ENCODE measurements around the gene YTHDC1.

The YTHDC1 gene

GRCh38 chr4:68349649-68350360, at the start of gene YTHDC1:
Gene YTHDC1, minus strand, starts transcription at chr4:68350090. Its CDS starts 337 bp downstream, at chr4:68349753.
- H3K4me3 ChIP-seq (ENCODE audit: severe bottlenecking): peak within 1 kb of the TSS; percentile 94

GRCh38 chr4:68399306-68399705, 49.4 kb upstream of the YTHDC1 start:
- ATAC-seq (ENCODE audit: low read depth) (no peak), DNase-seq (ENCODE audit: low spot score) (no peak)
- TF ChIP-seq, protein P1, sequence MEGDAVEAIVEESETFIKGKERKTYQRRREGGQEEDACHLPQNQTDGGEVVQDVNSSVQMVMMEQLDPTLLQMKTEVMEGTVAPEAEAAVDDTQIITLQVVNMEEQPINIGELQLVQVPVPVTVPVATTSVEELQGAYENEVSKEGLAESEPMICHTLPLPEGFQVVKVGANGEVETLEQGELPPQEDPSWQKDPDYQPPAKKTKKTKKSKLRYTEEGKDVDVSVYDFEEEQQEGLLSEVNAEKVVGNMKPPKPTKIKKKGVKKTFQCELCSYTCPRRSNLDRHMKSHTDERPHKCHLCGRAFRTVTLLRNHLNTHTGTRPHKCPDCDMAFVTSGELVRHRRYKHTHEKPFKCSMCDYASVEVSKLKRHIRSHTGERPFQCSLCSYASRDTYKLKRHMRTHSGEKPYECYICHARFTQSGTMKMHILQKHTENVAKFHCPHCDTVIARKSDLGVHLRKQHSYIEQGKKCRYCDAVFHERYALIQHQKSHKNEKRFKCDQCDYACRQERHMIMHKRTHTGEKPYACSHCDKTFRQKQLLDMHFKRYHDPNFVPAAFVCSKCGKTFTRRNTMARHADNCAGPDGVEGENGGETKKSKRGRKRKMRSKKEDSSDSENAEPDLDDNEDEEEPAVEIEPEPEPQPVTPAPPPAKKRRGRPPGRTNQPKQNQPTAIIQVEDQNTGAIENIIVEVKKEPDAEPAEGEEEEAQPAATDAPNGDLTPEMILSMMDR (IDR thresholded peaks at IDR 0.05; ENCODE audit: poor library complexity, severe bottlenecking): no peak
- H3K4me3 ChIP-seq (ENCODE audit: severe bottlenecking): no peak overlapping the region
- H3K4me1 ChIP-seq (ENCODE audit: insufficient read depth, poor library complexity, severe bottlenecking): no peaks in the 10 kb centered on the region
- H3K27ac ChIP-seq (ENCODE audit: poor library complexity, severe bottlenecking): no peak overlapping the region
- no peaks in the 10 kb centered on the region for H3K9me3 ChIP-seq (ENCODE audit: severe bottlenecking)
- no peaks in the 10 kb centered on the region for H3K27me3 ChIP-seq (ENCODE audit: insufficient read depth, poor library complexity, severe bottlenecking)
- H3K36me3 ChIP-seq (ENCODE audit: low read depth): no peaks in the 10 kb centered on the region

More at GRCh38 chr4:68349649-68350360, at the start of gene YTHDC1:
- Histone ChIP-seq H3K27ac (ENCODE audit: poor library complexity, severe bottlenecking) (peak within 1 kb of the TSS; percentile 83), H3K27me3 (ENCODE audit: insufficient read depth, poor library complexity, severe bottlenecking) (no peaks in the 10 kb centered on the region), H3K4me1 (ENCODE audit: insufficient read depth, poor library complexity, severe bottlenecking) (peaks cover 30% of the 10 kb centered on the region), H3K9me3 (ENCODE audit: severe bottlenecking) (no peaks in the 10 kb centered on the region), H3K36me3 (ENCODE audit: low read depth) (peaks cover 42% of the 10 kb centered on the region)
- ATAC-seq (ENCODE audit: low read depth) (peak; percentile 86), DNase-seq (ENCODE audit: low spot score) (peak; percentile 95)
- TF ChIP-seq, protein P1 (IDR thresholded peaks at IDR 0.05; ENCODE audit: poor library complexity, severe bottlenecking): no peak

DNA sequence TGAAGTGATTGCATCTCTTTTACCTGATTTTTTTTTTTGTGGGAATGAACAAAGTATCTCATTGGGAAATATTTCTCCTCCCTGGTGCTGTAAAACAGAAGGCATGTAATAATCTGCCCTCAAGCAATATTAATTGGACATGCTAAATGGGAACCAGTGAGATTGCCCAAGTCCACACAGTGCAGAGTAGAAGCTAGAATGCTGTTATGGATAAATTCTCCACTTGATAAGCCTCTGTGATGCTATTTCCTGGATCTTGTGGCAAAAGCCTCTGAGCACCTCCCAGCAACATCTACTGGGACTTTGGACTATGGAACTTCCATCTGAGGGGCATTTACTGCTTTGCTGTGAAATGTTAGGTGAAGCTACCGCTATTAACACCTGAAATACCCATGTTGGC, 46.9 kb upstream of the YTHDC1 start:
- DNase-seq (ENCODE audit: low spot score) (no peak), ATAC-seq (ENCODE audit: low read depth) (no peak)
- H3K27ac ChIP-seq (ENCODE audit: poor library complexity, severe bottlenecking): no peak overlapping the region
- TF ChIP-seq, protein P1 (IDR thresholded peaks at IDR 0.05; ENCODE audit: poor library complexity, severe bottlenecking): no peak
- no peaks in the 10 kb centered on the region for H3K36me3 ChIP-seq (ENCODE audit: low read depth)
- no peaks in the 10 kb centered on the region for H3K4me1 ChIP-seq (ENCODE audit: insufficient read depth, poor library complexity, severe bottlenecking)
- no peak overlapping the region for H3K4me3 ChIP-seq (ENCODE audit: severe bottlenecking)
- no peaks in the 10 kb centered on the region for H3K9me3 ChIP-seq (ENCODE audit: severe bottlenecking)
- no peaks in the 10 kb centered on the region for H3K27me3 ChIP-seq (ENCODE audit: insufficient read depth, poor library complexity, severe bottlenecking)

DNA sequence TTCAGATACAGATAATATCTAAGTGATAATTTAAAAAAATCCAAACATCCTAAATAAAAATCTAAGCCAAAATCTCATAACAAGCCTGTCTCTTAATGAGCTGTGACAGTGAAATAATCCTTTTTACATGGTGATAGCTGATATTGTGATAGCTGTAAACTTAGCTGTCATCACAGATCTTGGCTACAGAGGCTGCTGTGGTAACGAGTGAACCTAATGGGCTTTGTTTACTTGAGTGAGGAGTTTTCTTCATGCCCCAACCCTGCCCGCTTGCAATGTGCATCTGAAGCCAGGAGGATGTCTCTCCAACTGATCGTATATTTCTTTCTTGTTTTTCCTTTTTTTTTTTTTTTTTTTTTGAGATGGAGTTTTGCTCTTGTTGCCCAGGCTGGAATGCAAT, 41.5 kb upstream of the YTHDC1 start:
- Histone ChIP-seq H3K9me3 (ENCODE audit: severe bottlenecking) (no peaks in the 10 kb centered on the region), H3K4me3 (ENCODE audit: severe bottlenecking) (no peak overlapping the region), H3K36me3 (ENCODE audit: low read depth) (no peaks in the 10 kb centered on the region), H3K4me1 (ENCODE audit: insufficient read depth, poor library complexity, severe bottlenecking) (no peaks in the 10 kb centered on the region), H3K27ac (ENCODE audit: poor library complexity, severe bottlenecking) (no peak overlapping the region), H3K27me3 (ENCODE audit: insufficient read depth, poor library complexity, severe bottlenecking) (no peaks in the 10 kb centered on the region)
- DNase-seq (ENCODE audit: low spot score): no peak
- TF ChIP-seq, protein P1 (IDR thresholded peaks at IDR 0.05; ENCODE audit: poor library complexity, severe bottlenecking): no peak
- ATAC-seq (ENCODE audit: low read depth): no peak

Data from RWPE2 (cell line).